HUES6 (cell line): ENCODE data around the gene AGAP2.
"Not testable (repeated sequence)": the region's sequence is repeated elsewhere in the genome, so short reads cannot be mapped to it uniquely, and the experiment has no call there.

Source experiments
- H3K27ac ChIP-seq: 2 replicates; pipeline ENCODE4 v1.7.0; 2013; ENCODE audit warnings: low read depth, mild to moderate bottlenecking, low read length, inconsistent platforms
- H3K27me3 ChIP-seq: 2 replicates; pipeline ENCODE4 v1.6.1; 2013; ENCODE audit warnings: low read length; ENCODE audit not compliant: control insufficient read depth, insufficient read depth
- H3K36me3 ChIP-seq: 2 replicates; pipeline ENCODE4 v1.6.1; 2013; ENCODE audit warnings: low read length; ENCODE audit not compliant: control insufficient read depth, insufficient read depth
- H3K4me1 ChIP-seq: 2 replicates; pipeline ENCODE4 v1.6.1; 2013; ENCODE audit warnings: low read length; ENCODE audit not compliant: control insufficient read depth, insufficient read depth
- H3K4me3 ChIP-seq: 2 replicates; pipeline ENCODE4 v1.5.1; 2013; ENCODE audit warnings: low read depth, low read length
- H3K9ac ChIP-seq: one replicate; pipeline ENCODE4 v1.6.1; 2013; ENCODE audit warnings: mild to moderate bottlenecking, low read length
- H3K9me3 ChIP-seq: 2 replicates; pipeline ENCODE4 v1.6.1; 2013; ENCODE audit warnings: low read depth, low read length; ENCODE audit not compliant: control insufficient read depth, insufficient read depth

The AGAP2 gene

GRCh38 chr12:57719777-57720605, 18.6 kb downstream of the AGAP2 start:
- no peak overlapping the region for H3K27ac ChIP-seq
- H3K9me3 ChIP-seq, result no peaks in the 10 kb centered on the region
- H3K4me1 ChIP-seq, result no peaks in the 10 kb centered on the region
- no peak overlapping the region for H3K9ac ChIP-seq
- no peak overlapping the region for H3K4me3 ChIP-seq
- peaks cover 24% of the 10 kb centered on the region for H3K27me3 ChIP-seq
- peaks cover 48% of the 10 kb centered on the region for H3K36me3 ChIP-seq

DNA sequence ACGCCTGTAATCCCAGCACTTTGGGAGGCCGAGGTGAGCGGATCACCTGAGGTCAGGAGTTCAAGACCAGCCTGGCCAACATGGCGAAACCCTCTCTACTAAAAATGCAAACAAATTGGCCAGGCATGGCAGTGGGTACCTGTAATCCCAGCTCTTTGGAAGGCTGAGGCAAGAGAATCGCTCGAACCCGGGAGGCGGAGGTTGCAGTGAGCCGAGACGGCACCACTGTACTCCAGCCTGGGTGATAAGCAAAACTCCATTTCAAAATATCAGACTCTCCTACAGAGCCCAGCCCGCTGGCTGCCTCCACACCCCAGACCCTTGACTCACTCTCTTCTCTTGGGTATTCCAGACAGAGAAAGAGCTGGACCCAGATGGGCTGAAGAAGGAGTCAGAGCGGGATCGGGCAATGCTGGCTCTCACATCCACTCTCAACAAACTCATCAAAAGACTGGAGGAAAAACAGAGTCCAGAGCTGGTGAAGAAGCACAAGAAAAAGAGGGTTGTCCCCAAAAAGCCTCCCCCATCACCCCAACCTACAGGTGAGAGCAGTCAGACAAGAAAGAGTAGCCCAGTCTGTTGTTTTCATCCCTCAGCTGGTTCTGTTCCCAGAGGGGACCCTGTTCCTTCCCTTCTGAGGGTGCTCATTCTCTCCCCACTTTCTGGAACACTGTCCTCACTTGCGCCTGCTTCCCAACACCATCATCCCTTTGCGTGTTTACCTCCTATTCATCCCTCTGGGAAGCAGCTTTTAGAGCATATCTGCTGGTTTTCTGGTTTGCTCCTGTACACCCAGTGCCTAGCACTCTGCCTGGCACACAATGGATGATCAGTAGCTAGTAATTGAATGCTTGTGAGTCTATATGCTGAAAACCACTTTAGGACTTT, 19.7 kb downstream of the AGAP2 start:
- Histone ChIP-seq H3K36me3 (peaks cover 48% of the 10 kb centered on the region), H3K27ac (no peak overlapping the region)

DNA sequence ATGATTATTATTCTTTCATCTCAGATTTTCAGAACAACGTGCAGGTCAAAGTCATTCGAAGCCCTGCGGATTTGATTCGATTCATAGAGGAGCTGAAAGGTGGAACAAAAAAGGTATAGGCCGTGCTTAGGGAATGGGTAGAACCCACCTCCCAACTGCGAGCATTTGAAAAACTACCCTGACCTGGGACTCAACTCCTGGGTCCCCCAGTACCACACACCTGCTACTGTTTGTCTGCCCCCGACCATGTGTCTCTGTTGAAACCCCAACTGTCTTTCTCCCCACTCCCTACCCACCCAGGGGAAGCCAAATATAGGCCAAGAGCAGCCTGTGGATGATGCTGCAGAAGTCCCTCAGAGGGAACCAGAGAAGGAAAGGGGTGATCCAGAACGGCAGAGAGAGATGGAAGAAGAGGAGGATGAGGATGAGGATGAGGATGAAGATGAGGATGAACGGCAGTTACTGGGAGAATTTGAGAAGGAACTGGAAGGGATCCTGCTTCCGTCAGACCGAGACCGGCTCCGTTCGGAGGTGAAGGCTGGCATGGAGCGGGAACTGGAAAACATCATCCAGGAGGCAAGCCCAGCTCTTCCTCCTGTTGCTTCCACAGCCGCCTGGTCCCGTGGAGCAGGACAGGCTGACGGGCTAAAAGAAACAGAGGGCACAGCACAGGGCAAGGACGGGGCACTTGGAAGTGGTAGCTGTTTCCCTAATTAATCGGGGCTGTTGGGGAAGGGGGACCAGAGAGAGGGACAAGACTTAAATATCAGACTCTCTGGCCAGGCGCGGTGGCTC, 20.5 kb downstream of the AGAP2 start:
- Histone ChIP-seq H3K4me1 (no peaks in the 10 kb centered on the region), H3K9ac (no peak overlapping the region), H3K27me3 (peaks cover 4% of the 10 kb centered on the region), H3K27ac (no peak overlapping the region), H3K9me3 (no peaks in the 10 kb centered on the region), H3K4me3 (no peak overlapping the region), H3K36me3 (peaks cover 48% of the 10 kb centered on the region)

More for the DNA sequence above, 19.7 kb downstream of the AGAP2 start:
- Histone ChIP-seq H3K27me3 (peaks cover 13% of the 10 kb centered on the region), H3K4me3 (no peak overlapping the region), H3K9ac (no peak overlapping the region), H3K4me1 (no peaks in the 10 kb centered on the region), H3K9me3 (no peaks in the 10 kb centered on the region)

GRCh38 chr12:57717131-57717530, 21.4 kb downstream of the AGAP2 start:
- Histone ChIP-seq H3K9me3 (no peaks in the 10 kb centered on the region), H3K4me3 (no peak overlapping the region), H3K27ac (no peak overlapping the region), H3K27me3 (no peaks in the 10 kb centered on the region), H3K36me3 (peaks cover 48% of the 10 kb centered on the region), H3K9ac (no peak overlapping the region), H3K4me1 (no peaks in the 10 kb centered on the region)

DNA sequence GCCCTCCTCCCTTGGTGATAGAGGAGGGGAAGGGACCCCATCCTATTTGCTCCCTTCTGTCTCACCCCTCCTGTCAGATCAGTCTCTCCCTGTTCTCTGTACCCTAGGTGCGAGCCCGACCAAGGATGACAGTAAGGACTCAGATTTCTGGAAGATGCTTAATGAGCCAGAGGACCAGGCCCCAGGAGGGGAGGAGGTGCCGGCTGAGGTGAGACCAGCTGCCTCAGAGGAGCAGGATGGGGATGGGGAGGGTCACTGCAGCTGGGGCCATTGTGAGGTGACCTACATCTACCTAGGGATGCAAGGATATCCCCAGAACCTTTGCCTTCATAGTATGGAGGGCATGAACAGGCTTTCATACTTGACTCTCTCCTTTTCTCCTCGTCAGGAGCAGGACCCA, 22.2 kb downstream of the AGAP2 start:
- no peak overlapping the region for H3K4me3 ChIP-seq
- H3K27ac ChIP-seq, result no peak overlapping the region
- no peaks in the 10 kb centered on the region for H3K27me3 ChIP-seq
- H3K9ac ChIP-seq, result no peak overlapping the region
- H3K4me1 ChIP-seq, result no peaks in the 10 kb centered on the region
- peaks cover 45% of the 10 kb centered on the region for H3K36me3 ChIP-seq
- H3K9me3 ChIP-seq, result no peaks in the 10 kb centered on the region

GRCh38 chr12:57715786-57716185, 22.8 kb downstream of the AGAP2 start:
- H3K9me3 ChIP-seq, result no peaks in the 10 kb centered on the region
- no peaks in the 10 kb centered on the region for H3K4me1 ChIP-seq
- H3K27ac ChIP-seq, result no peak overlapping the region
- H3K36me3 ChIP-seq, result peaks cover 40% of the 10 kb centered on the region
- no peak overlapping the region for H3K9ac ChIP-seq
- no peak overlapping the region for H3K4me3 ChIP-seq
- no peaks in the 10 kb centered on the region for H3K27me3 ChIP-seq

DNA sequence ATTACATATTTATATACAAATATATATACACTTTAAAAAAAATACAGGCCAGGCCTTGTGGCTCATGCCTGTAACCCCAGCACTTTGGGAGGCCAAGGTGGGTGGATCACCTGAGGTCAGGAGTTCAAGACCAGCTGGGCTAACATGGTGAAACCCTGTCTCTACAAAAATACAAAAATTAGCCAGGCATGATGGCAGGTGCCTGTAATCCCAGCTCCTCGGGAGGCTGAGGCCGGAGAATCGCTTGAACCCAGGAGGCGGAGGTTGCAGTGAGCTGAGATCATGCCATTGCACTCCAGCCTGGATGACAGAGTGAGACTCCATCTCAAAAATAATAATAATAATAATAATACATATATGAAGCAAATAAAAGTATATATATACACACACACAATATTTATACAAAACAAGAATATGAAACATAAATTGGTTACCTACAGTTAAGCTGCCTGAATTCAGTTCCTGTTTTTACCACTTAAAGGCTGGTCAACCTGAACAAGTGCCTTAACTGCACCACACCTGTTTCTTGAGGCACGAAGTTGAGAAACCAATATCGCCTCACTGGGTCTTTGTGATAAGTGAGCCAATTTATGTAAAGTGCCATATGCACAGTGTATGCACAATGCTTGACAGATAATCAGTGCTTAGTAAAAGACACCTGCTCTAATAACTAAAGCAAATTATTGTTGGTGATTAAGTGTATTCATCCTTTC, 23.4 kb downstream of the AGAP2 start:
- not testable (repeated sequence) for H3K4me1 ChIP-seq, H3K9ac ChIP-seq, H3K4me3 ChIP-seq, H3K27me3 ChIP-seq, H3K27ac ChIP-seq, H3K9me3 ChIP-seq
- peaks cover 34% of the 10 kb centered on the region for H3K36me3 ChIP-seq

DNA sequence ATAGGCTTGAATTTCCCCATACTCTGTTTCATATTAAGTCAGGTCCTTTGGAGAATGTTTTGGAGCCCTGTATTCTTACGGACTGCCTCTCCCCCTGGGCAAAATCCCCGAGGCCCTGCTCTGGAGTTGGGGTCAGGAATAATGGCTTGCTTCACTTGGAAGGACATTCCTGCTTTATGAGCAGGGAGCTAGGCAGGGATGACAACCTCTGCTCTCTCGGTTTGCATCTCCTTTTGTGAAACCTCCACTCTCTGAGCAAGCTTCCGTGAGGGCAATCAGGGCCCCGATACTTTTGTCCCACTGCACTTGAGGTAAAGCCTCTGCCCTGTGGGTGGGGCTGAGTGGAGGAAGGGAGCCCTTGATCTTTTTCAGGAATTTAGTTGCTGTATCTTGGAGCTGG, 25.3 kb downstream of the AGAP2 start:
- peaks cover 19% of the 10 kb centered on the region for H3K36me3 ChIP-seq
- no peak overlapping the region for H3K9ac ChIP-seq

GRCh38 chr12:57712701-57713100, 25.8 kb downstream of the AGAP2 start:
- no peak overlapping the region for H3K4me3 ChIP-seq
- peaks cover 14% of the 10 kb centered on the region for H3K36me3 ChIP-seq
- no peak overlapping the region for H3K9ac ChIP-seq
- H3K9me3 ChIP-seq, result no peaks in the 10 kb centered on the region
- H3K4me1 ChIP-seq, result no peaks in the 10 kb centered on the region
- H3K27me3 ChIP-seq, result no peaks in the 10 kb centered on the region
- H3K27ac ChIP-seq, result no peak overlapping the region

More for the DNA sequence above, 25.3 kb downstream of the AGAP2 start:
- H3K27me3 ChIP-seq, result no peaks in the 10 kb centered on the region
- no peak overlapping the region for H3K4me3 ChIP-seq
- no peaks in the 10 kb centered on the region for H3K9me3 ChIP-seq
- no peak overlapping the region for H3K27ac ChIP-seq
- no peaks in the 10 kb centered on the region for H3K4me1 ChIP-seq

- Histone ChIP-seq H3K36me3 (no peaks in the 10 kb centered on the region), H3K4me3 (no peak overlapping the region), H3K27me3 (no peaks in the 10 kb centered on the region), H3K9me3 (peaks cover 4% of the 10 kb centered on the region; the same call in 1 of the 2 replicates), H3K4me1 (no peaks in the 10 kb centered on the region), H3K27ac (no peak overlapping the region), H3K9ac (no peak overlapping the region)
Measured at GRCh38 chr12:57708296-57708695, 30.2 kb downstream of the AGAP2 start.
